IMR-90 (cell line): ENCODE results near the gene AKAP3. TPM values are rescaled to one million over a fixed set of nuclear protein-coding genes. Genes with fewer than 3 reads are reported as not detected.

ENCODE experiments used
- ATAC-seq: fragments of 200-7000 bp; cut with Tn5 transposase; 2 replicates; pipeline ENCODE4 v1.9.1; 2020; ENCODE audit warnings: low read depth, mild to moderate bottlenecking, moderate library complexity
- BruUV-seq: library from RNA; stranded (reverse); fragments of 400-500 nt; replicated peaks from 2 replicates; lab custom pipeline; 2021; lab: Mats Ljungman, UMichigan
- CTCF ChIA-PET: fragments of 300-600 bp; formaldehyde crosslinking; extraction: SDS; loops from one replicate; lab custom pipeline; 2021; ENCODE audit warnings: antibody characterized with exemption; lab: Yijun Ruan, JAX
- POLR2A ChIA-PET: fragments of 300-600 bp; sonication (Branson Sonifier 250); formaldehyde crosslinking; loops from one replicate; lab custom pipeline; 2022; ENCODE audit warnings: antibody characterized with exemption; ENCODE audit not compliant: unreplicated experiment; lab: Charles Lee
- DNase-seq: peaks from one replicate; pipeline ENCODE4 v3.0.0; 2013
- H2AFZ ChIP-seq: replicated peaks from 2 replicates; pipeline ENCODE3; 2013; ENCODE audit warnings: low read length, mild to moderate bottlenecking; ENCODE audit not compliant: poor library complexity
- H2AK5ac ChIP-seq: 2 replicates; pipeline ENCODE4 v1.6.1; 2013; ENCODE audit warnings: low read depth, low read length, inconsistent platforms
- H2AK9ac ChIP-seq: replicated peaks from 2 replicates; pipeline ENCODE3; 2013; ENCODE audit warnings: mild to moderate bottlenecking, low read depth, low read length, moderate library complexity; ENCODE audit not compliant: poor library complexity
- H2BK120ac ChIP-seq: 2 replicates; pipeline ENCODE4 v1.6.1; 2013; ENCODE audit warnings: low read depth, low read length, inconsistent platforms
- H2BK15ac ChIP-seq: 3 replicates; pipeline ENCODE4 v1.6.1; 2013; ENCODE audit warnings: low read depth, low read length, inconsistent platforms
- H2BK20ac ChIP-seq: 2 replicates; pipeline ENCODE4 v1.6.1; 2013; ENCODE audit warnings: low read depth, mild to moderate bottlenecking, inconsistent platforms, low read length, moderate library complexity
- H2BK5ac ChIP-seq: 2 replicates; pipeline ENCODE4 v1.6.1; 2013; ENCODE audit warnings: mild to moderate bottlenecking, low read depth, low read length, inconsistent platforms; ENCODE audit not compliant: poor library complexity, severe bottlenecking
- H3K14ac ChIP-seq: replicated peaks from 2 replicates; pipeline ENCODE4 v1.6.1; 2013; ENCODE audit warnings: low read depth, low read length, inconsistent platforms
- H3K18ac ChIP-seq: 2 replicates; pipeline ENCODE4 v1.6.1; 2013; ENCODE audit warnings: low read depth, low read length, control low read depth
- H3K23ac ChIP-seq: 2 replicates; pipeline ENCODE4 v1.6.1; 2013; ENCODE audit warnings: low read depth, low read length, inconsistent platforms
- H3K27ac ChIP-seq: 2 replicates; pipeline ENCODE4 v1.5.1; 2013; ENCODE audit warnings: mild to moderate bottlenecking, control low read depth, low read length; ENCODE audit not compliant: insufficient read depth
- H3K27me3 ChIP-seq: 2 replicates; pipeline ENCODE4 v1.6.1; 2013; ENCODE audit warnings: low read length; ENCODE audit not compliant: control insufficient read depth, insufficient read depth
- H3K36me3 ChIP-seq: 2 replicates; pipeline ENCODE4 v1.6.1; 2013; ENCODE audit warnings: low read length, mixed read lengths; ENCODE audit not compliant: control insufficient read depth, insufficient read depth
- H3K4ac ChIP-seq: 2 replicates; pipeline ENCODE4 v1.6.1; 2013; ENCODE audit warnings: low read depth, low read length, inconsistent platforms
- H3K4me1 ChIP-seq: 2 replicates; pipeline ENCODE4 v1.6.1; 2013; ENCODE audit warnings: low read length, mixed read lengths; ENCODE audit not compliant: control insufficient read depth, insufficient read depth
- H3K4me2 ChIP-seq: 2 replicates; pipeline ENCODE4 v1.6.1; 2013; ENCODE audit warnings: low read depth, mild to moderate bottlenecking, control low read depth, low read length, moderate library complexity
- H3K4me3 ChIP-seq: 2 replicates; pipeline ENCODE4 v1.5.1; 2013; ENCODE audit warnings: low read depth, mild to moderate bottlenecking, control low read depth, low read length, moderate library complexity; ENCODE audit not compliant: insufficient read depth
- H3K56ac ChIP-seq: 2 replicates; pipeline ENCODE4 v1.6.1; 2013; ENCODE audit warnings: low read length, inconsistent platforms; ENCODE audit not compliant: insufficient read depth; ENCODE audit errors: extremely low read depth
- H3K79me1 ChIP-seq, 2 experiments: 2 replicates each; pipeline ENCODE4 v1.6.1; 2013; ENCODE audit warnings: low read length in 2 of 2, inconsistent platforms in 1 of 2, low read depth in 1 of 2
- H3K9ac ChIP-seq: 2 replicates; pipeline ENCODE4 v1.6.1; 2013; ENCODE audit warnings: low read depth, low read length, control low read depth
- H3K9me1 ChIP-seq: 2 replicates; pipeline ENCODE4 v1.6.1; 2013; ENCODE audit warnings: low read length, inconsistent platforms; ENCODE audit not compliant: insufficient read depth
- H3K9me3 ChIP-seq: 2 replicates; pipeline ENCODE4 v1.6.1; 2013; ENCODE audit warnings: low read length; ENCODE audit not compliant: control insufficient read depth, insufficient read depth
- H4K20me1 ChIP-seq: 2 replicates; pipeline ENCODE4 v1.6.1; 2013; ENCODE audit warnings: low read length, inconsistent platforms; ENCODE audit not compliant: insufficient read depth
- H4K5ac ChIP-seq: 2 replicates; pipeline ENCODE4 v1.6.1; 2013; ENCODE audit warnings: mild to moderate bottlenecking, low read depth, low read length, control low read depth
- H4K8ac ChIP-seq, 2 experiments: 2 replicates each; pipeline ENCODE4 v1.6.1; 2013; ENCODE audit warnings: low read depth in 2 of 2, low read length in 2 of 2, control low read depth in 1 of 2, inconsistent platforms in 1 of 2
- H4K91ac ChIP-seq: 2 replicates; pipeline ENCODE4 v1.6.1; 2013; ENCODE audit warnings: low read depth, low read length, inconsistent platforms; ENCODE audit not compliant: insufficient read depth
- BHLHE40 ChIP-seq: fragments of 150-350 bp; IDR thresholded peaks from 2 replicates; pipeline ENCODE4 v1.6.1; 2016; ENCODE audit warnings: mild to moderate bottlenecking, low read depth, low read length
- CEBPB ChIP-seq: IDR thresholded peaks from 2 replicates; pipeline ENCODE4 v1.6.1; 2012; ENCODE audit warnings: low read depth, low read length, improper control_type of control experiment
- FOS ChIP-seq: fragments of 150-350 bp; IDR thresholded peaks from 2 replicates; pipeline ENCODE4 v1.6.1; 2016; ENCODE audit warnings: low read depth, low read length
- MAFK ChIP-seq: IDR thresholded peaks from 2 replicates; pipeline ENCODE4 v1.6.1; 2012; ENCODE audit warnings: low read depth, low read length, improper control_type of control experiment
- MAZ ChIP-seq: IDR thresholded peaks from 2 replicates; pipeline ENCODE4 v1.6.1; 2012; ENCODE audit warnings: low read depth, mild to moderate bottlenecking, low read length, improper control_type of control experiment, moderate library complexity, borderline replicate concordance
- MXI1 ChIP-seq: IDR thresholded peaks from 2 replicates; pipeline ENCODE4 v1.6.1; 2012; ENCODE audit warnings: low read depth, mild to moderate bottlenecking, low read length, moderate library complexity, borderline replicate concordance
- POLR2A ChIP-seq: IDR thresholded peaks from 2 replicates; pipeline ENCODE4 v1.6.1; 2012; ENCODE audit warnings: mild to moderate bottlenecking, low read depth, low read length
- RCOR1 ChIP-seq: IDR thresholded peaks from 2 replicates; pipeline ENCODE4 v1.6.1; 2012; ENCODE audit warnings: mild to moderate bottlenecking, low read length, improper control_type of control experiment; ENCODE audit not compliant: insufficient replicate concordance
- RFX5 ChIP-seq: IDR thresholded peaks from 2 replicates; pipeline ENCODE4 v1.8.0; 2012; ENCODE audit warnings: low read depth, mild to moderate bottlenecking, low read length, moderate library complexity
- SMC3 ChIP-seq: fragments of 150-350 bp; IDR thresholded peaks from 2 replicates; pipeline ENCODE4 v1.6.1; 2016; ENCODE audit warnings: low read depth, mild to moderate bottlenecking, antibody characterized with exemption, low read length, moderate library complexity
- WGBS, 2 experiments: methylation state at CpG; one replicate each; pipeline versions ENCODE4 v1.1.5 to v1.1.7; 2013; ENCODE audit warnings: missing lambda C conversion rate in 2 of 2; ENCODE audit not compliant: insufficient read length in 1 of 2; ENCODE audit errors: extremely low coverage in 2 of 2; 5-methylcytosine and 5-hydroxymethylcytosine counted together
- dilution Hi-C: fragments of 300-500 bp; cut with HindIII; formaldehyde crosslinking; loops from one replicate; pipeline ENCODE4 v1.14.3; 2018; ENCODE audit warnings: low sequenced_read_pairs; ENCODE audit not compliant: unreplicated experiment
- in situ Hi-C: fragments of 300-500 bp; cut with MboI; formaldehyde crosslinking; loops from 3 replicates; pipeline ENCODE4 v1.14.3; 2019; ENCODE audit warnings: low sequenced_read_pairs, inconsistent platforms, mixed read lengths
- intact Hi-C: fragments of 100-400 bp; cut with micrococcal nuclease; formaldehyde crosslinking; loops from 2 replicates; pipeline ENCODE4 v1.10.0; 2022
- polyA plus RNA-seq, 3 experiments: library from polyadenylated mRNA; depleted of rRNA; stranded (reverse); fragments of >200 nt; gene quantifications; 2 replicates each; pipeline ENCODE4 v1.2.3, GENCODE V29; 2012; ENCODE audit warnings: low replicate concordance in 1 of 3
- total RNA-seq: library from RNA; depleted of rRNA; stranded (reverse); fragments of >200 nt; gene quantifications from 2 replicates; pipeline ENCODE4 v1.2.3, GENCODE V29; 2012
- TF ChIP-seq, protein P1 (sequence below): fragments of 150-350 bp; IDR thresholded peaks from 2 replicates; pipeline ENCODE4 v1.6.1; 2016; ENCODE audit warnings: low read depth, mild to moderate bottlenecking, low read length, moderate library complexity, borderline replicate concordance
- TF ChIP-seq, protein P2 (sequence below): fragments of 150-350 bp; IDR thresholded peaks from 2 replicates; pipeline ENCODE4 v1.6.1; 2017; ENCODE audit warnings: mild to moderate bottlenecking, antibody characterized with exemption, low read length, low read depth
- TF ChIP-seq, protein P3 (sequence below): conservative IDR thresholded peaks from 2 replicates; pipeline ENCODE4 v1.5.1; 2012; ENCODE audit warnings: mild to moderate bottlenecking, low read depth, low read length, improper control_type of control experiment

The AKAP3 gene
- total and polyA plus RNA-seq, 2 of the 4 experiments (the other 2 are of a cell fraction), result 0.54 to 0.55 TPM

DNA sequence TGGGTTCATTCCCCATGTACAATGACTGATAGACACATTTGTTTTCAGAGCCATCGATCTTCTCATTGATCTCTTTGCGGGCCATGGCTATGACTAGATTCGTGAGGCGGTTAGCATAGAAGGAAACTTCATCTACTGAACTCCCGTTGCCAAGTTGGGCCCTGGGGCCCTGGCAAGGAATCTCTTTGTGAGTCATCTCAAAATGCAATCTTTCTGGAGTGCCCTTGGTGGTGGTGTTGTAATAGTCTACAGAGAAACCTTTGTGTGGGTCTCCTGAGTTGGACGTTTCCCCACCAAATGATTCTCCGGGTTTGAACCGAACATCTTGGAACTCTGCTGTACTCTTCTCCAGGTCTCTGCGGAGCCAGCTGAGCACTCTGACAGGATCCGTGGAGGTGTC lies 20.4 kb downstream of the AKAP3 start:
- Histone ChIP-seq H2BK5ac (no peak overlapping the region), H3K56ac (no peak overlapping the region)
- POLR2A ChIA-PET, result no interaction called here

More for the DNA sequence above, 20.4 kb downstream of the AKAP3 start:
- ATAC-seq (no peak), DNase-seq (no peak)
- H3K18ac ChIP-seq, result no peak overlapping the region
- no peaks in the 10 kb centered on the region for H3K9me3 ChIP-seq
- no peaks in the 10 kb centered on the region for H3K79me1 ChIP-seq
- H3K9ac ChIP-seq, result no peak overlapping the region
- 75% methylated on average over 2 of the region's 10 CpGs; no CpG with 5 or more reads in 1 of the 2 experiments for WGBS, 2 experiments
- H3K14ac ChIP-seq, result no peak overlapping the region
- no peak overlapping the region for H3K4me3 ChIP-seq
- no peak overlapping the region for H2AFZ ChIP-seq
- H4K20me1 ChIP-seq, result no peaks in the 10 kb centered on the region
- H4K91ac ChIP-seq, result no peak overlapping the region
- H2BK20ac ChIP-seq, result no peak overlapping the region
- H3K9me1 ChIP-seq, result no peaks in the 10 kb centered on the region
- H2AK9ac ChIP-seq, result no peak overlapping the region
- H3K23ac ChIP-seq, result no peak overlapping the region
- no peak overlapping the region for H3K27ac ChIP-seq
- H3K27me3 ChIP-seq, result peaks cover 3% of the 10 kb centered on the region; the same call in 1 of the 2 replicates
- in situ Hi-C loops, result no loop called here
- dilution Hi-C loops, result no loop called here
- H2BK15ac ChIP-seq, result no peak overlapping the region
- TF ChIP-seq RFX5, result no peak
- TF ChIP-seq SMC3, result no peak
- TF ChIP-seq FOS, result no peak
- TF ChIP-seq BHLHE40, result no peak
- no peak for TF ChIP-seq MAZ
- no peak for TF ChIP-seq POLR2A
- TF ChIP-seq MXI1, result no peak
- TF ChIP-seq, protein P1, sequence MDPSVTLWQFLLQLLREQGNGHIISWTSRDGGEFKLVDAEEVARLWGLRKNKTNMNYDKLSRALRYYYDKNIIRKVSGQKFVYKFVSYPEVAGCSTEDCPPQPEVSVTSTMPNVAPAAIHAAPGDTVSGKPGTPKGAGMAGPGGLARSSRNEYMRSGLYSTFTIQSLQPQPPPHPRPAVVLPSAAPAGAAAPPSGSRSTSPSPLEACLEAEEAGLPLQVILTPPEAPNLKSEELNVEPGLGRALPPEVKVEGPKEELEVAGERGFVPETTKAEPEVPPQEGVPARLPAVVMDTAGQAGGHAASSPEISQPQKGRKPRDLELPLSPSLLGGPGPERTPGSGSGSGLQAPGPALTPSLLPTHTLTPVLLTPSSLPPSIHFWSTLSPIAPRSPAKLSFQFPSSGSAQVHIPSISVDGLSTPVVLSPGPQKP, result no peak
- TF ChIP-seq, protein P2, sequence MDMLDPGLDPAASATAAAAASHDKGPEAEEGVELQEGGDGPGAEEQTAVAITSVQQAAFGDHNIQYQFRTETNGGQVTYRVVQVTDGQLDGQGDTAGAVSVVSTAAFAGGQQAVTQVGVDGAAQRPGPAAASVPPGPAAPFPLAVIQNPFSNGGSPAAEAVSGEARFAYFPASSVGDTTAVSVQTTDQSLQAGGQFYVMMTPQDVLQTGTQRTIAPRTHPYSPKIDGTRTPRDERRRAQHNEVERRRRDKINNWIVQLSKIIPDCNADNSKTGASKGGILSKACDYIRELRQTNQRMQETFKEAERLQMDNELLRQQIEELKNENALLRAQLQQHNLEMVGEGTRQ, result no peak
- TF ChIP-seq, protein P3, sequence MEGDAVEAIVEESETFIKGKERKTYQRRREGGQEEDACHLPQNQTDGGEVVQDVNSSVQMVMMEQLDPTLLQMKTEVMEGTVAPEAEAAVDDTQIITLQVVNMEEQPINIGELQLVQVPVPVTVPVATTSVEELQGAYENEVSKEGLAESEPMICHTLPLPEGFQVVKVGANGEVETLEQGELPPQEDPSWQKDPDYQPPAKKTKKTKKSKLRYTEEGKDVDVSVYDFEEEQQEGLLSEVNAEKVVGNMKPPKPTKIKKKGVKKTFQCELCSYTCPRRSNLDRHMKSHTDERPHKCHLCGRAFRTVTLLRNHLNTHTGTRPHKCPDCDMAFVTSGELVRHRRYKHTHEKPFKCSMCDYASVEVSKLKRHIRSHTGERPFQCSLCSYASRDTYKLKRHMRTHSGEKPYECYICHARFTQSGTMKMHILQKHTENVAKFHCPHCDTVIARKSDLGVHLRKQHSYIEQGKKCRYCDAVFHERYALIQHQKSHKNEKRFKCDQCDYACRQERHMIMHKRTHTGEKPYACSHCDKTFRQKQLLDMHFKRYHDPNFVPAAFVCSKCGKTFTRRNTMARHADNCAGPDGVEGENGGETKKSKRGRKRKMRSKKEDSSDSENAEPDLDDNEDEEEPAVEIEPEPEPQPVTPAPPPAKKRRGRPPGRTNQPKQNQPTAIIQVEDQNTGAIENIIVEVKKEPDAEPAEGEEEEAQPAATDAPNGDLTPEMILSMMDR, result no peak
- TF ChIP-seq CEBPB, result no peak
- TF ChIP-seq RCOR1, result no peak
- TF ChIP-seq MAFK, result no peak
- no peaks in the 10 kb centered on the region for H3K36me3 ChIP-seq
- H4K8ac ChIP-seq, result no peak overlapping the region
- no TSS peak for BruUV-seq
- CTCF ChIA-PET, result no interaction called here
- no peak overlapping the region for H3K4me2 ChIP-seq
- intact Hi-C loops, result no loop called here
- no peak overlapping the region for H2BK120ac ChIP-seq
- no peak overlapping the region for H4K5ac ChIP-seq
- no peak overlapping the region for H2AK5ac ChIP-seq
- H3K4ac ChIP-seq, result no peak overlapping the region
- H3K4me1 ChIP-seq, result no peaks in the 10 kb centered on the region
